ENCODE data around the gene BRF1.

DNA sequence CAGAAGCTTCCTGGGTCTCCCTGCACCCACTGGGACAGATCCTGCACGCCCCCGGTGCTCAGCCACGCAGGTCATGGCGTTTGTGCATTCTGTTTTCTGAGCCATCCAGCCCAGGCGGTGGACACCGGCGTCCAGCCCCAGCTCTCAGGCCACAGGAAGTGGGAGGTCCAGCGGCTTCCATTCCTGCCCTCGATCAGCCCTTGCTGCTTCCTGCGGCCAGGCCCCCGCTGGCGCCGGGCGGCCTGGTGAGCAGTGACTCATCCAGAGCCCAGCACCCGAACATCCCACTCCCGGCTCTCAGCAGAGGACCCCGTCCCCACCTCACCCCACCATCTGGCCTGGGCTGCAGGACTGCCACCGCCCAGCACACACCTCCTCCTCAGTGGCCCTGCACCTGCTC lies 101.7 kb downstream of the BRF1 start:
- TF ChIP-seq, protein P1, sequence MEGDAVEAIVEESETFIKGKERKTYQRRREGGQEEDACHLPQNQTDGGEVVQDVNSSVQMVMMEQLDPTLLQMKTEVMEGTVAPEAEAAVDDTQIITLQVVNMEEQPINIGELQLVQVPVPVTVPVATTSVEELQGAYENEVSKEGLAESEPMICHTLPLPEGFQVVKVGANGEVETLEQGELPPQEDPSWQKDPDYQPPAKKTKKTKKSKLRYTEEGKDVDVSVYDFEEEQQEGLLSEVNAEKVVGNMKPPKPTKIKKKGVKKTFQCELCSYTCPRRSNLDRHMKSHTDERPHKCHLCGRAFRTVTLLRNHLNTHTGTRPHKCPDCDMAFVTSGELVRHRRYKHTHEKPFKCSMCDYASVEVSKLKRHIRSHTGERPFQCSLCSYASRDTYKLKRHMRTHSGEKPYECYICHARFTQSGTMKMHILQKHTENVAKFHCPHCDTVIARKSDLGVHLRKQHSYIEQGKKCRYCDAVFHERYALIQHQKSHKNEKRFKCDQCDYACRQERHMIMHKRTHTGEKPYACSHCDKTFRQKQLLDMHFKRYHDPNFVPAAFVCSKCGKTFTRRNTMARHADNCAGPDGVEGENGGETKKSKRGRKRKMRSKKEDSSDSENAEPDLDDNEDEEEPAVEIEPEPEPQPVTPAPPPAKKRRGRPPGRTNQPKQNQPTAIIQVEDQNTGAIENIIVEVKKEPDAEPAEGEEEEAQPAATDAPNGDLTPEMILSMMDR (conservative IDR thresholded peaks at IDR 0.05; ENCODE audit: low read length) = no peak
- TF ChIP-seq EZH2phosphoT487 (IDR thresholded peaks at IDR 0.05; ENCODE audit: borderline replicate concordance, low read depth, low read length) = no peak

Measured in OCI-LY7 (cell line).